ENCODE data around the gene C2orf68.
A peak's percentile ranks its signal among the peaks of the same experiment; 100 is the strongest.

The C2orf68 gene

GRCh38 chr2:85602476-85603234 lies 9.2 kb downstream of the C2orf68 start, which contains the start of gene TMEM150A:
Gene TMEM150A (minus strand): TSS chr2:85602698. CDS start chr2:85601948, 750 bp downstream.
- DNase-seq (ENCODE audit: low read depth, low spot score) = no peak
- POLR2A ChIA-PET = interaction anchor here (0.9 to 3.8 kb wide), 5 partner anchors 9 to 53 kb away, joined by 4 to 15 read pairs (median 5); partner anchors contain the start of gene C2orf68
- peak; percentile 62 for TF ChIP-seq CTCF (IDR thresholded peaks at IDR 0.05; ENCODE audit: insufficient read depth, low read length, missing control alignments)
- CTCF ChIA-PET = interaction anchor here (0.8 to 1.5 kb wide), 2 partner anchors 8 to 13 kb away, joined by 4 read pairs; no protein-coding TSS in a partner anchor
- peak within 1 kb of the TSS; percentile 99 for H3K4me3 ChIP-seq (ENCODE audit: low read depth, low read length)

DNA sequence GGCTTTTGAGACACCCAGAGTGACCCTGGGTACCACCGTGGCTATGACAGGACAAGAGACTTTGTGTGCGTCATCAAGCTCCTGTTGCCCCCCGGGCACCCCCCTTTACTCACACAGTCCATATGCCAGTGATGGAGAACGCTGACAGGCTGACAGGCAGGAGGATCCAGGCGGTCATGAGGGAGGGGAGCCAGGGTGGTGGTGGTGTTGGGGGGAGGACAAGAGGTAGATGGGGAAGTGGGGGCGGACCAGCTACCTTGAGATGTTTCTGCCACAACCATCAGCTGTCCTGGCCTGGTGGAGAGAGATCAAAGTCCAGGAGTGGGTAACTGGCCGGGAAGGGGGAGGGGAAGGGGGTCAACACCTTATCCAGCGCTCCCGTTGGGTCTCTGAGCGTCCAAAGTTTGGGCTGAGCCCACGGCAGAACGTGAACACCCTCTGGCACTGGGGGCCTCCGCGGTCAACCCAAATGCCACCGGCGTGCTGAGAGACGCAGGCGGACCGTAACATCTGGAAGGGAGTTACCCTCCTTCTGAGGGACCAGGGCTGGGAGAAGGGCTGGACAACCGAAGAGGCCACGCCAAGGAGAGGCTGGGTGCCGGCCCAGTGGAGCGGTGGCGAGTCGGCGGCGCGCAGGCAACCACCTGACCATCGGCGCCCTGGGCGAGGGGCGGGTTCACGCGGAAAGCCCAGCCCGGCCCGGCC lies 9.9 kb downstream of the C2orf68 start:
- peak overlapping the region; percentile 99 for H3K4me3 ChIP-seq (ENCODE audit: low read depth, low read length)
- POLR2A ChIA-PET = interaction anchor here (1.2 to 3.8 kb wide), 3 partner anchors 10 to 52 kb away, joined by 4 to 15 read pairs (median 5); partner anchors contain the start of gene C2orf68
- CTCF ChIA-PET = interaction anchor here (1.3 kb wide), 1 partner anchor 51 kb away, joined by 4 read pairs; no protein-coding TSS in a partner anchor
- TF ChIP-seq CTCF (IDR thresholded peaks at IDR 0.05; ENCODE audit: insufficient read depth, low read length, missing control alignments) = no peak
- no peak for DNase-seq (ENCODE audit: low read depth, low spot score)

- no peak for DNase-seq (ENCODE audit: low read depth, low spot score)
- CTCF ChIA-PET = interaction anchor here (1.0 to 1.3 kb wide), 2 partner anchors 50 to 180 kb away, joined by 4 read pairs; no protein-coding TSS in a partner anchor
- H3K4me3 ChIP-seq (ENCODE audit: low read depth, low read length) = peak overlapping the region; percentile 99
- POLR2A ChIA-PET = interaction anchor here (0.5 to 3.8 kb wide), 4 partner anchors 11 to 62 kb away, joined by 3 to 15 read pairs (median 4); partner anchors contain the start of genes C2orf68 and MAT2A
- TF ChIP-seq CTCF (IDR thresholded peaks at IDR 0.05; ENCODE audit: insufficient read depth, low read length, missing control alignments) = no peak
Observed at GRCh38 chr2:85600951-85601770, 10.7 kb downstream of the C2orf68 start.

DNA sequence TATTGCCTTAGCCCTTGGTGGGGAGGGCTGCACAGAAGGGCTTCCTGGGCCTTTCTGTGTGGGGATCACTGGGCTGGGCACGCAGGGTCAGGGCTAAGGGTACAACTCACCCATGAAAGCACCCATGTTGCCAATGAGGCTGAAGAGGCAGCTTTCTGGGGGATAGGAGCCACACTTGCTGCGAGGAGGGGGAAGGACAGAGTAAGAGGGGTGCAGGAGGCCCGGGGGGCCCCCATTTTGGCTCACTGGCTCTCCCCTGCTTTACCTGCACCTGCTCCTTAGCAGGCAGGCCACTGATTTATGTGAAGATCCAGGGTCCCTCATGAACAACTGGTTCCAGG lies 11.7 kb downstream of the C2orf68 start:
- DNase-seq (ENCODE audit: low read depth, low spot score) = no peak
- POLR2A ChIA-PET = interaction anchor here (0.5 to 3.8 kb wide), 4 partner anchors 10 to 61 kb away, joined by 3 to 15 read pairs (median 5); partner anchors contain the start of gene MAT2A
- no peak overlapping the region for H3K4me3 ChIP-seq (ENCODE audit: low read depth, low read length)
- CTCF ChIA-PET = interaction anchor here (1.0 to 1.3 kb wide), 2 partner anchors 49 to 179 kb away, joined by 4 read pairs; no protein-coding TSS in a partner anchor
- no peak for TF ChIP-seq CTCF (IDR thresholded peaks at IDR 0.05; ENCODE audit: insufficient read depth, low read length, missing control alignments)

DNA sequence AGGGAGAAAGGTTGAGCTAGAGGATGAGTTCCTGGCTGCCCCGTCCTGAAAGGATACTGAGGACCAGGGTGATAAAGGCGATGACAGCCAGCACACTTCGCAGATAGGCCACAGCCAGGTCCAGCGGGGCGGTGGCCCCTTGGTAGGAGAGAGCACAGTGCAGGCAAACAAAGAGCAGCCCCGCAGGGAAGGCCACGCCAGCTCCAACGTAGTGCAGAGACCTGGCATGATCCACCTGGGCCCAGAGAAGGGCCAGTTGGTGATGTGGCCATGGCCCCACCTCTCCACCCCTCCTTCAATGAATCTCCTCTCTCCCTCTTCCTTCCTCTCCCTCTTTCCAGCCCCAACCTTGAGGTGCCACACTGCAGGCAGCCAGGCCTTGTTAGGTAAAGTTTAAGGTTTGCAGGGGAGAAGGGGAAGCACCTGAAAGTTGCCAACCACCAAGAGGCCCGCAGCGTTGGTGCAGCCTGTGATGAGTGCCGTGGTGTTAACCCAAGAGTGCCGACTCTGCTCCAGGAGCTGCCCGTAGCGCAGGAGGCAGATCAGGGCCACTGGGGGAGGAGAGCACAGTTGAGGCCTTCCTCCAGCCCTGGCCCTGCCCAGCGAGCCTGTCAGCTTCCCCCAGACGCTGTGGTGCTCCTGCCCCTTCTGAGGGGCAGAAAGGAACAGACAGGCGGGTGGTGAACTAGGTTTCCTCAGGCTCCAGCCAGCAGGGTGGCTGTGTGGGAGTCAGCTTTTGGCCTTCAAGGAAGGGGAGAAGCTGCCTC lies 12.2 kb downstream of the C2orf68 start:
- CTCF ChIA-PET = interaction anchor here (1.0 kb wide), 1 partner anchor 179 kb away, joined by 4 read pairs; no protein-coding TSS in a partner anchor
- POLR2A ChIA-PET = interaction anchor here (0.6 to 3.8 kb wide), 4 partner anchors 10 to 61 kb away, joined by 3 to 15 read pairs (median 4); partner anchors contain the start of gene MAT2A
- DNase-seq (ENCODE audit: low read depth, low spot score) = no peak
- no peak for TF ChIP-seq CTCF (IDR thresholded peaks at IDR 0.05; ENCODE audit: insufficient read depth, low read length, missing control alignments)
- H3K4me3 ChIP-seq (ENCODE audit: low read depth, low read length) = no peak overlapping the region
